Cardiac fibroblast (primary cell): ENCODE measurements around the gene CRADD.
A peak's percentile ranks its signal among the peaks of the same experiment; 100 is the strongest.

Experiments
- DNase-seq, 2 donors: peaks; one replicate each; pipeline versions ENCODE4 v3.0.0 to v3.0.0-alpha.2; 2010; ENCODE audit warnings: low read depth in 2 of 2
- H3K4me3 ChIP-seq, 2 donors: replicated peaks in 1 of 2; 1 replicate in 1 of 2; 2 replicates in 1 of 2; pipeline ENCODE4 v1.5.1; 2011; ENCODE audit warnings: low read depth in 2 of 2, low read length in 2 of 2, mild to moderate bottlenecking in 2 of 2, moderate library complexity in 1 of 2
- TF ChIP-seq, protein P1 (sequence below): IDR thresholded peaks from one replicate; pipeline ENCODE4 v1.5.1; 2011; ENCODE audit warnings: low read depth, mild to moderate bottlenecking, low read length, inconsistent platforms

The CRADD gene

DNA sequence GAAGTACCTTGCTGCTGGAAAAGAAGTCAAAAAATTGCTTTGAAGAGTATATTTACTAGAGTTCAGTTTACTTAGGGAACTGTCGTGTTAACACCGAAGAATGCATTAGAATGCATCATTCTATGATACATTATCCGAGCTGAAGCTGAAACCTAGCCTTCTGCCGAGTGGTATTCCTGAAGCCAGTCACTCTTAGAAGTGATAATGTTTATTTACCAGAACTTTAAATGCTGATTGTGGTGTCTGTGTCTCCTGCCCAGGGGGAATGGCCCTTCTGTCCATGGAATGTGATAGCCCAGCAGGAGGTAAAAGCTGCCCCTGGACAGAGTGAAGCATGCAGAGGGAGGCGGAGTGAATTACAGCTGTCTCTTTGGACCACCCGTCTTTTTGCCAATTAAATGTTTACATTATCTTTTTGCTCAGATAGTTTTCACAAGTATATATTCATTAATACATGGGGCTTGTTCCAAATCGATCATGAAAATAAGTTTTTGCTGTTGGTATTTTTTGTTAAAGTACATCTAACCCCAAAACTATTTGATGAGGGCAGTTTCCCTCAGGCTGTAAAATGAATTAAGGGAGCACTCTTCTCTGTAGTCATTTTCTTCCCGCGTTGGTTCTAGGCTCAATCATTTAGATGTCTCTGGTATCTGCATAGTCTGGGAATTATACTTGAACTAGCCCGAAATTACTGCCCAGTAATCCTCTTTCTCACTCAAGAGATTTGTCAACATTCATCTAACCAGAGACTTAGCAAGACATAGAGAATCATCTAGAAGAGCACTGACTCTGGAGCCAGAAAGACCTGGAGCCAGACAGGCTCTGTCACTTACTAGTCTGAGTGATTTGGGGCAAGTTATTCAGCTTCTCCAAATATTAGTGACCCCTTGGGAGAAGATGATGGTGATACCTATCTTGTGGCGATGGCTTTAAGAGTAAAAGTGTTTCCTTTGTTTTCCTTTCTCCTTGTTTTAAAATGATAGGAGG lies 147.6 kb downstream of the CRADD start:
- TF ChIP-seq, protein P1, sequence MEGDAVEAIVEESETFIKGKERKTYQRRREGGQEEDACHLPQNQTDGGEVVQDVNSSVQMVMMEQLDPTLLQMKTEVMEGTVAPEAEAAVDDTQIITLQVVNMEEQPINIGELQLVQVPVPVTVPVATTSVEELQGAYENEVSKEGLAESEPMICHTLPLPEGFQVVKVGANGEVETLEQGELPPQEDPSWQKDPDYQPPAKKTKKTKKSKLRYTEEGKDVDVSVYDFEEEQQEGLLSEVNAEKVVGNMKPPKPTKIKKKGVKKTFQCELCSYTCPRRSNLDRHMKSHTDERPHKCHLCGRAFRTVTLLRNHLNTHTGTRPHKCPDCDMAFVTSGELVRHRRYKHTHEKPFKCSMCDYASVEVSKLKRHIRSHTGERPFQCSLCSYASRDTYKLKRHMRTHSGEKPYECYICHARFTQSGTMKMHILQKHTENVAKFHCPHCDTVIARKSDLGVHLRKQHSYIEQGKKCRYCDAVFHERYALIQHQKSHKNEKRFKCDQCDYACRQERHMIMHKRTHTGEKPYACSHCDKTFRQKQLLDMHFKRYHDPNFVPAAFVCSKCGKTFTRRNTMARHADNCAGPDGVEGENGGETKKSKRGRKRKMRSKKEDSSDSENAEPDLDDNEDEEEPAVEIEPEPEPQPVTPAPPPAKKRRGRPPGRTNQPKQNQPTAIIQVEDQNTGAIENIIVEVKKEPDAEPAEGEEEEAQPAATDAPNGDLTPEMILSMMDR: no peak
- DNase-seq: peak; percentile 42 to 45
- no peak overlapping the region for H3K4me3 ChIP-seq

DNA sequence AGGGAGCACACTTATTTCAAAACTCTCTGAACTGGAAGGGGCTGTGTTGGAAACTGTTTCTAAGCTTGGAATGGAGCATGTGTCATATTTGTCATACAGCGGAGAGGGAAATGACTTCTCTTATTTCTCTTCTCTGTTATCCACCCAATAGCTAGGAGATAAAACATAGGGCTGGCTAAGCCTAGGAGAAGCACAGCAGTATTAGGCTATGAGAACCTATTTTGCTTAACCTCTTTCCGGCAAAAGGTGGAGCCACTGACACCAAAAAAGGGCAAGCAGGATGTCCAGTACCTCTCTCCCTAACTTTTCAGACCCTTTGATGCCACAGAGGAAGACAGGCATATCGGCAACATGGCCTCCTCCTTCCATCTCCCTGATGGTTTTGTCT lies 148.3 kb downstream of the CRADD start:
- no peak overlapping the region for H3K4me3 ChIP-seq
- DNase-seq: peak; percentile 45 to 71
- TF ChIP-seq, protein P1: no peak

DNA sequence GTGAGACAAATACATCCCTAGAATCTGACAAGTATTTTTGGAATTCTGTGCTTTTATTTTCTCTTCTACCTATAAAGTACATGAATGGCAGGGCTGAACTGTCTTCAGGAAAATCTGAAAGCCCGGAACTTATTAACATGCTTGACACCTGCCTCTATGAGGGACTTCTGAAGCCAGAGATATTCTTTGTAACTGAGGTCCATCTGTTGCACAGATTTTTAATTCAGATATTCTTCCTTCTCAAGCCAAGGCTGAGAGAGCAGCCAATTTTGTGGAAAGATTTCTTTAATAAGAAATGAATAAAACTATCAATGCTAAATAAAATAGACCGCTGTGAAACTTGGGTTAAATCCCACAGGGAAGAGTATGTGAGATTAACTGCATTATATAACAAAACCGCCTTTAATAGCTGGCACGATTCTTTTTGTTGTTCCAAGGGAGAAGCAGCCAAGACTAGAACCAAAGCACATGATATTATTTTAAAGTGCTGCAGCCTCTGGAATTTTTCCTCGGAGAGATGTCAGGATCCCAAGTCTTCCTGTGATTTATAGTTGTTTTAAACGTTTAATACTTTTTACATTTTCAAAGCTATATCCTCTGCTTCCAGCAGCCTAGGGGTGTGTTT lies 148.9 kb downstream of the CRADD start:
- H3K4me3 ChIP-seq: no peak overlapping the region
- peak in 1 of 2 donors; percentile 75 for DNase-seq
- TF ChIP-seq, protein P1: no peak

DNA sequence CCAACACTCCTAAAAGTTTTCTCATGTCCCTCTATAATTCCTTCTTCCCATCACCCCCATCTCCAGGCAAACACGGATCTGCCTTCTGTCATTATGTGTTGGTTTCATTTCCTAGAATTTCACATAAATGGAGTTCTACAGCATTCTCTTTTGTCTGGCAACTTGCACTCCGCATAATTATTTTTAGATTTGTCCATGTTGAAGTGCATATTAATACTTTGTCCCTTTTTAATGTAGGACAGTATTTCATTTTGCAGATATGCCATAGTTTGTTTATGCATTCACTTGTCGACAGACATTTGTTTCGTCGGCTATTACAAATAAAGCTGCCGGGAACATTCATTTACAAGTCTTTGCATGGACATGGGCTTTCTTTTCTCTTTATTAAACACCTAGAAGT lies 150.0 kb downstream of the CRADD start:
- no peak overlapping the region for H3K4me3 ChIP-seq
- DNase-seq: no peak
- TF ChIP-seq, protein P1: no peak

DNA sequence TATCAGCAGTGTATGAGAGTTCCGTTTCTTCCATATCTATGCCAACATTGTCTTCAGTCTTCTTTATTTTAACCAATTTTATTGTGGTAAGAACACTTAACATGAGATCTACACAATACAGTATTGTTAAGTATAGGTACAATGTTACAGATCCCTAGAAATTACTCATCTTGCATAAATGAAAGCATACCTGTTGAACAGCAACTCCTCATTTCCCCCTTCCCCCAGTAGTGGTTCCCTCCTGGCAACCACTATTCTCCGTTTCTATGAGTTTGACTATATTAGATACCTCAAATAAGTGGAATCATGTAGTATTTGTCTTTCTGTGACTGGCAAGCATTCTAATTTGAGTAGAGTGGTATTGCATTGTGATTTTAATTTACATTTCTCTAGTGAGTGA lies 150.5 kb downstream of the CRADD start:
- TF ChIP-seq, protein P1: no peak

DNA sequence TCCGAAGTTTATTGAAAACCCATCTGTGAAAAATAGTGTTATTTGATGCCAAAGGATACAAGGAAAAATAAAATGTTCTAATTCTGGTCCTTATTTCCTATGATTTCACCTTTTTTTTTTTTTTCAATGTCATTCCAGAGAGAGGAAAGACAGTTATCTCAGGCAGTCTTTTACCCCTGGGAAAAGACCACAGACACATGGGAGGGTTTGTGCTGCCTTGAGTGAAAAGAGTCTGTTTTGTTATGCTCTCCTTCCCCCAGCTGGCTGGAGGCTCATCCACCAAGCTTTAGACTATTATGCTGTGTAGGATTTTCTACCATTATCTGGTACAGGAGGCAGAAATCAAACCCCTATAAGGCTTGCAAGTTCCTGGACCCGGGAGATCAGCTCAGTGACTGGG lies 151.8 kb downstream of the CRADD start:
- no peak for DNase-seq
- TF ChIP-seq, protein P1: no peak
- no peak overlapping the region for H3K4me3 ChIP-seq

More for the DNA sequence above, 150.5 kb downstream of the CRADD start:
- no peak for DNase-seq
- no peak overlapping the region for H3K4me3 ChIP-seq
